WTC11 (cell line): Measurements from ENCODE around the gene CLPSL1. TPM values are rescaled to one million over a fixed set of nuclear protein-coding genes. Genes with fewer than 3 reads are reported as not detected.

Source experiments
- ATAC-seq: fragments of 200-7000 bp; cut with Tn5 transposase; 2 replicates; pipeline ENCODE4 v1.10.0; 2021; ENCODE audit warnings: mild to moderate bottlenecking, moderate library complexity
- CTCF ChIA-PET: fragments of 300-600 bp; sonication (Branson Sonifier 250); formaldehyde crosslinking; loops from one replicate; lab custom pipeline; 2021; ENCODE audit warnings: antibody characterized with exemption; lab: Charles Lee
- POLR2A ChIA-PET: fragments of 350-600 bp; sonication (Branson Sonifier 250); formaldehyde crosslinking; loops from one replicate; lab custom pipeline; 2021; ENCODE audit warnings: antibody characterized with exemption; lab: Charles Lee
- DNase-seq: peaks from one replicate; pipeline ENCODE4 v3.0.0; 2021; ENCODE audit warnings: low spot score
- H3K27ac Mint-ChIP-seq: 2 replicates; pipeline ENCODE4 v1.8.0; 2021; ENCODE audit warnings: mixed read lengths
- H3K27me3 Mint-ChIP-seq: 2 replicates; pipeline ENCODE4 v1.8.0; 2021; ENCODE audit warnings: low read depth, mild to moderate bottlenecking, moderate library complexity, mixed read lengths
- H3K36me3 Mint-ChIP-seq: 2 replicates; pipeline ENCODE4 v1.8.0; 2021; ENCODE audit warnings: mixed read lengths
- H3K4me1 Mint-ChIP-seq: 2 replicates; pipeline ENCODE4 v1.8.0; 2022; ENCODE audit warnings: mixed read lengths
- H3K4me3 Mint-ChIP-seq: 2 replicates; pipeline ENCODE4 v1.8.0; 2021; ENCODE audit warnings: mild to moderate bottlenecking, moderate library complexity, mixed read lengths
- H3K9me3 Mint-ChIP-seq: 2 replicates; pipeline ENCODE4 v1.8.0; 2021; ENCODE audit warnings: mixed read lengths
- ATF1 ChIP-seq: sonication (generic); formaldehyde crosslinking; IDR thresholded peaks from 2 replicates; pipeline ENCODE4 v1.8.1; 2023; ENCODE audit warnings: mild to moderate bottlenecking, moderate library complexity, missing genetic modification reagents
- CBFB ChIP-seq: sonication (generic); formaldehyde crosslinking; IDR thresholded peaks from 2 replicates; pipeline ENCODE4 v1.8.1; 2022; ENCODE audit warnings: mild to moderate bottlenecking, low read depth, missing genetic modification reagents
- CREM ChIP-seq: sonication (generic); formaldehyde crosslinking; IDR thresholded peaks from 2 replicates; pipeline ENCODE4 v1.8.1; 2022; ENCODE audit warnings: mild to moderate bottlenecking, missing genetic modification reagents, moderate library complexity
- ELF4 ChIP-seq: sonication (generic); formaldehyde crosslinking; IDR thresholded peaks from 2 replicates; pipeline ENCODE4 v1.8.1; 2022; ENCODE audit warnings: low read depth, mild to moderate bottlenecking, moderate library complexity, missing genetic modification reagents
- ETV6 ChIP-seq: sonication (generic); formaldehyde crosslinking; IDR thresholded peaks from 2 replicates; pipeline ENCODE4 v1.8.1; 2022; ENCODE audit warnings: mild to moderate bottlenecking, missing genetic modification reagents
- JUN ChIP-seq: sonication (generic); formaldehyde crosslinking; IDR thresholded peaks from 2 replicates; pipeline ENCODE4 v1.8.0; 2023; ENCODE audit warnings: mild to moderate bottlenecking, missing genetic modification reagents
- NFATC4 ChIP-seq: fragments of 250-450 bp; sonication (Bioruptor Pico); IDR thresholded peaks from 2 replicates; pipeline ENCODE4 v1.9.0; 2021; ENCODE audit warnings: mild to moderate bottlenecking
- RELA ChIP-seq: sonication (generic); formaldehyde crosslinking; IDR thresholded peaks from 2 replicates; pipeline ENCODE4 v1.8.1; 2022; ENCODE audit warnings: missing genetic modification reagents, mild to moderate bottlenecking, borderline replicate concordance
- TEAD1 ChIP-seq: sonication (generic); formaldehyde crosslinking; IDR thresholded peaks from 2 replicates; pipeline ENCODE4 v1.8.0; 2022; ENCODE audit warnings: mild to moderate bottlenecking, missing genetic modification reagents
- TEAD4 ChIP-seq: sonication (generic); formaldehyde crosslinking; IDR thresholded peaks from 2 replicates; pipeline ENCODE4 v1.8.0; 2022; ENCODE audit warnings: mild to moderate bottlenecking, missing genetic modification reagents
- ZNF263 ChIP-seq: sonication (generic); formaldehyde crosslinking; IDR thresholded peaks from 2 replicates; pipeline ENCODE4 v1.8.1; 2022; ENCODE audit warnings: low read depth, mild to moderate bottlenecking, moderate library complexity, missing genetic modification reagents
- ZNF423 ChIP-seq: fragments of 250-450 bp; sonication (Bioruptor Pico); IDR thresholded peaks from 2 replicates; pipeline ENCODE4 v2.1.2; 2022; ENCODE audit warnings: mild to moderate bottlenecking, moderate library complexity
- total RNA-seq: library from RNA; stranded (reverse); gene quantifications from 3 replicates; pipeline ENCODE4 v1.2.3, GENCODE V29; 2021
- TF ChIP-seq, protein P1 (sequence below): sonication (generic); formaldehyde crosslinking; IDR thresholded peaks from 2 replicates; pipeline ENCODE4 v1.8.0; 2022; ENCODE audit warnings: mild to moderate bottlenecking, missing genetic modification reagents
- TF ChIP-seq, protein P2 (sequence below): sonication (generic); formaldehyde crosslinking; IDR thresholded peaks from 2 replicates; pipeline ENCODE4 v1.8.1; 2023; ENCODE audit warnings: mild to moderate bottlenecking, missing genetic modification reagents, borderline replicate concordance
- TF ChIP-seq, protein P3 (sequence below): sonication (generic); formaldehyde crosslinking; IDR thresholded peaks from 2 replicates; pipeline ENCODE4 v1.8.0; 2022; ENCODE audit warnings: mild to moderate bottlenecking, missing genetic modification reagents
- TF ChIP-seq, protein P4 (sequence below): sonication (generic); formaldehyde crosslinking; IDR thresholded peaks from 2 replicates; pipeline ENCODE4 v1.8.0; 2022; ENCODE audit warnings: mild to moderate bottlenecking, missing genetic modification reagents
- TF ChIP-seq, protein P5 (sequence below): fragments of 200-600 bp; IDR thresholded peaks from 2 replicates; pipeline ENCODE4 v1.8.0; 2022; ENCODE audit warnings: antibody characterized with exemption
- TF ChIP-seq, protein P6 (sequence below): sonication (generic); formaldehyde crosslinking; IDR thresholded peaks from 2 replicates; pipeline ENCODE4 v1.8.1; 2022; ENCODE audit warnings: low read depth, mild to moderate bottlenecking, moderate library complexity, missing genetic modification reagents, borderline replicate concordance
- TF ChIP-seq, protein P7 (sequence below): fragments of 250-450 bp; sonication (Bioruptor Pico); IDR thresholded peaks from 2 replicates; pipeline ENCODE4 v2.1.2; 2022; ENCODE audit warnings: mild to moderate bottlenecking, moderate library complexity

Gene CLPSL1
- total RNA-seq, 1 experiment from 2014 or later: 0.42 TPM

DNA sequence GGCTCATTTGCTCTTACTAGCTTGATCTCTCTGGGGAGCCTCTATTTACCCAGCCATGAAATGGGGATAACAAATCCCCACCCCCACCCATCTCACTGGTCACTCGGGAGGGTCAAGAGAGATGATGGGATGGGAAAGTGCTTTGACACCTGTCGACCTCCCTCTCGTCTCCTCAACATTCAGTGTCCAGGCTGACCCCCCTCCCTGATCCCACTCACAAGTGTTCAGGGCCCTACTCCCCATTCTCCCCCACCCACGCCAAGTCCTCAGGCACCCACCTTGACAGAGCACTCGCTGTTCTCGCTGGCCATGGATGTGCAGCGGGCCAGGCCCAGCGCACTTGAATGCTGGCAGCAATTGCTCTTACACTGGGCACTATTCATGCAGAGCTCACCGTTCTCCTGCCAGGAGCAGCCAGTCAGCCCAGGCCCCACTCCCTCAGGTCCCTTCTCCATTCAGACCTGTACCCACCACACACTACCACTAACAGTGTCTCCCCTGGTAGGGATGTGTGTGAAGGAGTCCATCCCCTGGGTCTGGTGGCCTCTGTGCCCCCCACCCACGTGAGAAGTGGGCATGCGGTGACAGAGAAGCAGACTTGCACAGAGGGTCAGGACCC is 14.7 kb downstream of the CLPSL1 start (continued):
- TF ChIP-seq, protein P1, sequence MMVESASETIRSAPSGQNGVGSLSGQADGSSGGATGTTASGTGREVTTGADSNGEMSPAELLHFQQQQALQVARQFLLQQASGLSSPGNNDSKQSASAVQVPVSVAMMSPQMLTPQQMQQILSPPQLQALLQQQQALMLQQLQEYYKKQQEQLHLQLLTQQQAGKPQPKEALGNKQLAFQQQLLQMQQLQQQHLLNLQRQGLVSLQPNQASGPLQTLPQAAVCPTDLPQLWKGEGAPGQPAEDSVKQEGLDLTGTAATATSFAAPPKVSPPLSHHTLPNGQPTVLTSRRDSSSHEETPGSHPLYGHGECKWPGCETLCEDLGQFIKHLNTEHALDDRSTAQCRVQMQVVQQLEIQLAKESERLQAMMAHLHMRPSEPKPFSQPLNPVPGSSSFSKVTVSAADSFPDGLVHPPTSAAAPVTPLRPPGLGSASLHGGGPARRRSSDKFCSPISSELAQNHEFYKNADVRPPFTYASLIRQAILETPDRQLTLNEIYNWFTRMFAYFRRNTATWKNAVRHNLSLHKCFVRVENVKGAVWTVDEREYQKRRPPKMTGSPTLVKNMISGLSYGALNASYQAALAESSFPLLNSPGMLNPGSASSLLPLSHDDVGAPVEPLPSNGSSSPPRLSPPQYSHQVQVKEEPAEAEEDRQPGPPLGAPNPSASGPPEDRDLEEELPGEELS (CRISPR knock-in tag): no peak
- TF ChIP-seq RELA (CRISPR knock-in tag) (no peak), CBFB (no peak), ELF4 (CRISPR knock-in tag) (no peak), JUN (CRISPR knock-in tag) (no peak), TEAD1 (no peak)
- TF ChIP-seq, all 79 proteins: peak for 0

DNA sequence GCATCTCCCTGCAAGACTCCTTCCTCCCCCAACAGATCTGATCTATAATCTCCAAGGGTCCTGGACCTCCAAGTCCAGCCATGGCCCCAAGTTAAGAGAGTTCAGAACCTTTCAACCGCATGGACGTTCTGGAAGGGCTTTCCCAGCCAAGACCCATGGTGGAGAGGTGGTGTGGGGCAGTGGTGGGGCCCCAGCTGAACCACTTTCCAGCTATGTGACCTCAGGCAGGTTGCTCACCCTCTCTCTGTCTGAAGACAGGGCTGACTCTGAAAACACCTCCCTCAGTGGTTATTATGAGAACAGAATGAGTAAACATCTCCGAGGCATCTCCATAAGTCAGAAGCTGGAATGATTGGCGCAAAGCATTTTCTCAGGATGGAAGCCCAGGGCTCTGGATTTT is 15.4 kb downstream of the CLPSL1 start:
- Mint-ChIP-seq H3K4me3 (no peak overlapping the region), H3K9me3 (no peaks in the 10 kb centered on the region), H3K27ac (no peak overlapping the region), H3K27me3 (peaks cover 4% of the 10 kb centered on the region), H3K36me3 (no peaks in the 10 kb centered on the region), H3K4me1 (peaks cover 24% of the 10 kb centered on the region)
- DNase-seq (no peak), ATAC-seq (no peak)
- ChIA-PET POLR2A (no interaction called here), CTCF (interaction anchor here (1.1 kb wide), 1 partner anchor 244 kb away, joined by 3 read pairs; no protein-coding TSS in a partner anchor)
- no peak for TF ChIP-seq TEAD4 (CRISPR knock-in tag)

DNA sequence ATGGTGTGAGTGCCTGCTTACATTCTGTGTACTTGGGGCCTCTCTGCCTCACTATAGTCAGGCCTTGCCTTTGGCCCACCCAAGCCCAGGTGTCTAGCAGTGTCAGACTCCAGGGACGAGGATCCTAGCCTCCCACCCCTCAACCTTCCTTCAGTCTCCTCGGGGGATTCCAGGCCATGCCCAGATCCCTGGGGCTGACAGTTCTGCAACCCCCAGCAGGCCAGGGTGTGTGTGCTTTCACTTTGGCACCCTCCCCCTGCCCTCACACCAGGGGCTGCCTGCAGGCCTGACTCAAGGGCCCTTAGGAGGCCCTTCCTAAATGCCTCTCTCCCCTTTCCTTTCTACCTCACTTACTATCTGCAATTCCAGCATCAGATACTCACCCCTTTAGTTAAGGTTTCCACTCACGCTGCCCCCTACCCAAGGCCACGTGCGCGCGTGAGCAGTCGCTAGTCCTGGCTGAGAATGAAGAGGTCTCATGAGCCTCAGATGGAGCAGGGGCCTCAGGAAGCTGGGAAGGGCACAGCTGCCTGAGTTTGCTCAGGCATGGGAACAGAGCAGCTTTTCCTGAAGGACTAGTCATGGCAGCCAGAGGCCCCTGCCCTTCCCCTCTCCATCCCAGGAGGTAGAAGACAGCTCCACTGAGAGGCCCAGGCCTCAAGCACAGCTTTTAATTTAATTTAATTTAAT is 17.2 kb downstream of the CLPSL1 start:
- POLR2A ChIA-PET: interaction anchor here (0.6 kb wide), 1 partner anchor 452 kb away, joined by 10 read pairs; no protein-coding TSS in a partner anchor
- H3K27ac Mint-ChIP-seq: 0 out of 2 replicates have a peak overlapping the region, but pooled peaks have one; percentile 90
- ATAC-seq (peak; percentile 59), DNase-seq (no peak)
- H3K4me1 Mint-ChIP-seq: peaks cover 26% of the 10 kb centered on the region
- peaks cover 4% of the 10 kb centered on the region for H3K27me3 Mint-ChIP-seq
- no peak overlapping the region for H3K4me3 Mint-ChIP-seq
- no peaks in the 10 kb centered on the region for H3K9me3 Mint-ChIP-seq
- CTCF ChIA-PET: interaction anchor here (0.6 to 1.4 kb wide), 3 partner anchors 29 to 141 kb away, joined by 3 read pairs; no protein-coding TSS in a partner anchor
- TF ChIP-seq ETV6 (CRISPR knock-in tag) (no peak), ATF1 (CRISPR knock-in tag) (no peak), ZNF263 (CRISPR knock-in tag) (no peak), CREM (CRISPR knock-in tag) (no peak), NFATC4 (CRISPR knock-in tag) (no peak), ZNF423 (no peak)
- TF ChIP-seq, protein P2, sequence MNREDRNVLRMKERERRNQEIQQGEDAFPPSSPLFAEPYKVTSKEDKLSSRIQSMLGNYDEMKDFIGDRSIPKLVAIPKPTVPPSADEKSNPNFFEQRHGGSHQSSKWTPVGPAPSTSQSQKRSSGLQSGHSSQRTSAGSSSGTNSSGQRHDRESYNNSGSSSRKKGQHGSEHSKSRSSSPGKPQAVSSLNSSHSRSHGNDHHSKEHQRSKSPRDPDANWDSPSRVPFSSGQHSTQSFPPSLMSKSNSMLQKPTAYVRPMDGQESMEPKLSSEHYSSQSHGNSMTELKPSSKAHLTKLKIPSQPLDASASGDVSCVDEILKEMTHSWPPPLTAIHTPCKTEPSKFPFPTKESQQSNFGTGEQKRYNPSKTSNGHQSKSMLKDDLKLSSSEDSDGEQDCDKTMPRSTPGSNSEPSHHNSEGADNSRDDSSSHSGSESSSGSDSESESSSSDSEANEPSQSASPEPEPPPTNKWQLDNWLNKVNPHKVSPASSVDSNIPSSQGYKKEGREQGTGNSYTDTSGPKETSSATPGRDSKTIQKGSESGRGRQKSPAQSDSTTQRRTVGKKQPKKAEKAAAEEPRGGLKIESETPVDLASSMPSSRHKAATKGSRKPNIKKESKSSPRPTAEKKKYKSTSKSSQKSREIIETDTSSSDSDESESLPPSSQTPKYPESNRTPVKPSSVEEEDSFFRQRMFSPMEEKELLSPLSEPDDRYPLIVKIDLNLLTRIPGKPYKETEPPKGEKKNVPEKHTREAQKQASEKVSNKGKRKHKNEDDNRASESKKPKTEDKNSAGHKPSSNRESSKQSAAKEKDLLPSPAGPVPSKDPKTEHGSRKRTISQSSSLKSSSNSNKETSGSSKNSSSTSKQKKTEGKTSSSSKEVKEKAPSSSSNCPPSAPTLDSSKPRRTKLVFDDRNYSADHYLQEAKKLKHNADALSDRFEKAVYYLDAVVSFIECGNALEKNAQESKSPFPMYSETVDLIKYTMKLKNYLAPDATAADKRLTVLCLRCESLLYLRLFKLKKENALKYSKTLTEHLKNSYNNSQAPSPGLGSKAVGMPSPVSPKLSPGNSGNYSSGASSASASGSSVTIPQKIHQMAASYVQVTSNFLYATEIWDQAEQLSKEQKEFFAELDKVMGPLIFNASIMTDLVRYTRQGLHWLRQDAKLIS: no peak
- TF ChIP-seq, protein P3, sequence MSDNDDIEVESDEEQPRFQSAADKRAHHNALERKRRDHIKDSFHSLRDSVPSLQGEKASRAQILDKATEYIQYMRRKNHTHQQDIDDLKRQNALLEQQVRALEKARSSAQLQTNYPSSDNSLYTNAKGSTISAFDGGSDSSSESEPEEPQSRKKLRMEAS (CRISPR knock-in tag): no peak
- TF ChIP-seq, protein P4, sequence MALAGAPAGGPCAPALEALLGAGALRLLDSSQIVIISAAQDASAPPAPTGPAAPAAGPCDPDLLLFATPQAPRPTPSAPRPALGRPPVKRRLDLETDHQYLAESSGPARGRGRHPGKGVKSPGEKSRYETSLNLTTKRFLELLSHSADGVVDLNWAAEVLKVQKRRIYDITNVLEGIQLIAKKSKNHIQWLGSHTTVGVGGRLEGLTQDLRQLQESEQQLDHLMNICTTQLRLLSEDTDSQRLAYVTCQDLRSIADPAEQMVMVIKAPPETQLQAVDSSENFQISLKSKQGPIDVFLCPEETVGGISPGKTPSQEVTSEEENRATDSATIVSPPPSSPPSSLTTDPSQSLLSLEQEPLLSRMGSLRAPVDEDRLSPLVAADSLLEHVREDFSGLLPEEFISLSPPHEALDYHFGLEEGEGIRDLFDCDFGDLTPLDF (CRISPR knock-in tag): no peak
- TF ChIP-seq, protein P5, sequence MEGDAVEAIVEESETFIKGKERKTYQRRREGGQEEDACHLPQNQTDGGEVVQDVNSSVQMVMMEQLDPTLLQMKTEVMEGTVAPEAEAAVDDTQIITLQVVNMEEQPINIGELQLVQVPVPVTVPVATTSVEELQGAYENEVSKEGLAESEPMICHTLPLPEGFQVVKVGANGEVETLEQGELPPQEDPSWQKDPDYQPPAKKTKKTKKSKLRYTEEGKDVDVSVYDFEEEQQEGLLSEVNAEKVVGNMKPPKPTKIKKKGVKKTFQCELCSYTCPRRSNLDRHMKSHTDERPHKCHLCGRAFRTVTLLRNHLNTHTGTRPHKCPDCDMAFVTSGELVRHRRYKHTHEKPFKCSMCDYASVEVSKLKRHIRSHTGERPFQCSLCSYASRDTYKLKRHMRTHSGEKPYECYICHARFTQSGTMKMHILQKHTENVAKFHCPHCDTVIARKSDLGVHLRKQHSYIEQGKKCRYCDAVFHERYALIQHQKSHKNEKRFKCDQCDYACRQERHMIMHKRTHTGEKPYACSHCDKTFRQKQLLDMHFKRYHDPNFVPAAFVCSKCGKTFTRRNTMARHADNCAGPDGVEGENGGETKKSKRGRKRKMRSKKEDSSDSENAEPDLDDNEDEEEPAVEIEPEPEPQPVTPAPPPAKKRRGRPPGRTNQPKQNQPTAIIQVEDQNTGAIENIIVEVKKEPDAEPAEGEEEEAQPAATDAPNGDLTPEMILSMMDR: no peak
- TF ChIP-seq, protein P6, sequence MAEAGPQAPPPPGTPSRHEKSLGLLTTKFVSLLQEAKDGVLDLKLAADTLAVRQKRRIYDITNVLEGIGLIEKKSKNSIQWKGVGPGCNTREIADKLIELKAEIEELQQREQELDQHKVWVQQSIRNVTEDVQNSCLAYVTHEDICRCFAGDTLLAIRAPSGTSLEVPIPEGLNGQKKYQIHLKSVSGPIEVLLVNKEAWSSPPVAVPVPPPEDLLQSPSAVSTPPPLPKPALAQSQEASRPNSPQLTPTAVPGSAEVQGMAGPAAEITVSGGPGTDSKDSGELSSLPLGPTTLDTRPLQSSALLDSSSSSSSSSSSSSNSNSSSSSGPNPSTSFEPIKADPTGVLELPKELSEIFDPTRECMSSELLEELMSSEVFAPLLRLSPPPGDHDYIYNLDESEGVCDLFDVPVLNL: no peak
- TF ChIP-seq, protein P7, sequence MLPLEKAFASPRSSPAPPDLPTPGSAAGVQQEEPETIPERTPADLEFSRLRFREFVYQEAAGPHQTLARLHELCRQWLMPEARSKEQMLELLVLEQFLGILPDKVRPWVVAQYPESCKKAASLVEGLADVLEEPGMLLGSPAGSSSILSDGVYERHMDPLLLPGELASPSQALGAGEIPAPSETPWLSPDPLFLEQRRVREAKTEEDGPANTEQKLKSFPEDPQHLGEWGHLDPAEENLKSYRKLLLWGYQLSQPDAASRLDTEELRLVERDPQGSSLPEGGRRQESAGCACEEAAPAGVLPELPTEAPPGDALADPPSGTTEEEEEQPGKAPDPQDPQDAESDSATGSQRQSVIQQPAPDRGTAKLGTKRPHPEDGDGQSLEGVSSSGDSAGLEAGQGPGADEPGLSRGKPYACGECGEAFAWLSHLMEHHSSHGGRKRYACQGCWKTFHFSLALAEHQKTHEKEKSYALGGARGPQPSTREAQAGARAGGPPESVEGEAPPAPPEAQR (CRISPR knock-in tag): no peak
- no peaks in the 10 kb centered on the region for H3K36me3 Mint-ChIP-seq
